H9 (cell line): ENCODE results near the gene PRRT2. TPM values are rescaled to one million over a fixed set of nuclear protein-coding genes. Genes with fewer than 3 reads are reported as not detected.

Experiments used
- DNase-seq: peaks from one replicate; pipeline ENCODE4 v3.0.0-alpha.2; 2017
- H2AFZ ChIP-seq: one replicate; pipeline ENCODE4 v1.6.1; 2013; ENCODE audit warnings: mild to moderate bottlenecking, low read length, control low read depth, moderate library complexity
- H2AK5ac ChIP-seq: 2 replicates; pipeline ENCODE4 v1.6.1; 2013; ENCODE audit warnings: low read length, control low read depth, mixed read lengths; ENCODE audit not compliant: insufficient read length
- H2BK120ac ChIP-seq: one replicate; pipeline ENCODE4 v1.6.1; 2013; ENCODE audit warnings: low read depth, mild to moderate bottlenecking, low read length, control low read depth, inconsistent platforms; ENCODE audit not compliant: poor library complexity, severe bottlenecking
- H2BK12ac ChIP-seq: 2 replicates; pipeline ENCODE4 v1.6.1; 2013; ENCODE audit warnings: low read length, control low read depth, mixed read lengths, low read depth; ENCODE audit not compliant: insufficient read length
- H2BK15ac ChIP-seq: 2 replicates; pipeline ENCODE4 v1.6.1; 2013; ENCODE audit warnings: low read depth, low read length, control low read depth
- H2BK20ac ChIP-seq: one replicate; pipeline ENCODE4 v1.6.1; 2013; ENCODE audit warnings: low read depth, mild to moderate bottlenecking, low read length, control low read depth, inconsistent platforms; ENCODE audit not compliant: poor library complexity, severe bottlenecking
- H2BK5ac ChIP-seq: 2 replicates; pipeline ENCODE4 v1.6.1; 2013; ENCODE audit warnings: low read length, control low read depth, mixed read lengths; ENCODE audit not compliant: insufficient read length
- H3K14ac ChIP-seq: 2 replicates; pipeline ENCODE4 v1.6.1; 2013; ENCODE audit warnings: low read length, control low read depth; ENCODE audit not compliant: insufficient read depth
- H3K18ac ChIP-seq: 2 replicates; pipeline ENCODE4 v1.6.1; 2013; ENCODE audit warnings: low read depth, mild to moderate bottlenecking, mixed read lengths, low read length, control low read depth; ENCODE audit not compliant: insufficient read length
- H3K23ac ChIP-seq: 2 replicates; pipeline ENCODE4 v1.6.1; 2013; ENCODE audit warnings: low read length, control low read depth, mixed read lengths, low read depth; ENCODE audit not compliant: insufficient read length
- H3K23me2 ChIP-seq: 2 replicates; pipeline ENCODE4 v1.6.1; 2013; ENCODE audit warnings: low read depth, mild to moderate bottlenecking, mixed read lengths, low read length, control low read depth; ENCODE audit not compliant: insufficient read length, poor library complexity, severe bottlenecking
- H3K27ac ChIP-seq: 2 replicates; pipeline ENCODE4 v1.5.1; 2013; ENCODE audit warnings: low read length, control low read depth, mixed read lengths, low read depth; ENCODE audit not compliant: insufficient read length
- H3K27me3 ChIP-seq: 2 replicates; pipeline ENCODE4 v1.6.1; 2013; ENCODE audit warnings: low read length, control low read depth, inconsistent platforms; ENCODE audit not compliant: insufficient read depth
- H3K4ac ChIP-seq: 2 replicates; pipeline ENCODE4 v1.6.1; 2013; ENCODE audit warnings: low read depth, mild to moderate bottlenecking, control low read depth, inconsistent platforms, low read length, moderate library complexity
- H3K4me1 ChIP-seq: 2 replicates; pipeline ENCODE4 v1.6.1; 2013; ENCODE audit warnings: low read length, control low read depth, inconsistent platforms; ENCODE audit not compliant: insufficient read depth
- H3K4me2 ChIP-seq: 2 replicates; pipeline ENCODE4 v1.6.1; 2013; ENCODE audit warnings: low read length, control low read depth, mixed read lengths; ENCODE audit not compliant: insufficient read length, insufficient read depth
- H3K56ac ChIP-seq: 2 replicates; pipeline ENCODE4 v1.6.1; 2013; ENCODE audit warnings: low read depth, mild to moderate bottlenecking, mixed read lengths, low read length, control low read depth; ENCODE audit not compliant: insufficient read length
- H3K79me1 ChIP-seq: 2 replicates; pipeline ENCODE4 v1.6.1; 2013; ENCODE audit warnings: low read depth, mild to moderate bottlenecking, moderate library complexity, low read length, control low read depth, inconsistent platforms; ENCODE audit not compliant: insufficient read depth, poor library complexity, severe bottlenecking
- H3K79me2 ChIP-seq: 2 replicates; pipeline ENCODE4 v1.6.1; 2013; ENCODE audit warnings: low read length, control low read depth, inconsistent platforms; ENCODE audit not compliant: insufficient read depth
- H3K9ac ChIP-seq: 2 replicates; pipeline ENCODE4 v1.6.1; 2013; ENCODE audit warnings: low read length, control low read depth, mixed read lengths; ENCODE audit not compliant: insufficient read length; ENCODE audit errors: extremely low read depth
- H3K9me3 ChIP-seq: one replicate; pipeline ENCODE4 v1.6.1; 2013; ENCODE audit warnings: low read depth, low read length, inconsistent platforms; ENCODE audit not compliant: control insufficient read depth
- H3T11ph ChIP-seq: one replicate; pipeline ENCODE4 v1.6.1; 2013; ENCODE audit warnings: mild to moderate bottlenecking, low read length, control low read depth, inconsistent platforms
- H4K20me1 ChIP-seq: one replicate; pipeline ENCODE4 v1.6.1; 2013; ENCODE audit not compliant: control insufficient read depth, insufficient read length, insufficient read depth
- H4K5ac ChIP-seq: 2 replicates; pipeline ENCODE4 v1.6.1; 2013; ENCODE audit warnings: low read depth, mild to moderate bottlenecking, mixed read lengths, low read length, control low read depth; ENCODE audit not compliant: insufficient read length
- H4K8ac ChIP-seq: replicated peaks from 2 replicates; pipeline ENCODE4 v1.6.1; 2013; ENCODE audit warnings: low read length, control low read depth, mixed read lengths, low read depth; ENCODE audit not compliant: insufficient read length
- H4K91ac ChIP-seq: 2 replicates; pipeline ENCODE4 v1.6.1; 2013; ENCODE audit warnings: low read depth, mild to moderate bottlenecking, moderate library complexity, mixed read lengths, low read length, control low read depth; ENCODE audit not compliant: insufficient read length
- H3K27ac Mint-ChIP-seq, 3 experiments: 2 replicates in 2 of 3; 3 replicates in 1 of 3; pipeline ENCODE4 v1.8.0; 2020 to 2021; ENCODE audit warnings: mixed read lengths in 3 of 3, mild to moderate bottlenecking in 1 of 3, moderate library complexity in 1 of 3
- H3K27me3 Mint-ChIP-seq: 2 replicates; pipeline ENCODE4 v1.8.0; 2021; ENCODE audit warnings: low read depth, mild to moderate bottlenecking, moderate library complexity, mixed read lengths
- H3K36me3 Mint-ChIP-seq, 3 experiments: 2 replicates in 2 of 3; 3 replicates in 1 of 3; pipeline ENCODE4 v1.8.0; 2020 to 2021; ENCODE audit warnings: low read depth in 3 of 3, mixed read lengths in 3 of 3; ENCODE audit not compliant: insufficient read depth in 1 of 3
- H3K4me1 Mint-ChIP-seq, 2 experiments: 2 replicates each; pipeline ENCODE4 v1.8.0; 2020; ENCODE audit warnings: mixed read lengths in 2 of 2
- H3K4me3 Mint-ChIP-seq, 2 experiments: 2 replicates in 1 of 2; 3 replicates in 1 of 2; pipeline ENCODE4 v1.8.0; 2020 to 2021; ENCODE audit warnings: mild to moderate bottlenecking in 2 of 2, mixed read lengths in 2 of 2, moderate library complexity in 1 of 2
- H3K9me3 Mint-ChIP-seq, 2 experiments: 2 replicates in 1 of 2; 3 replicates in 1 of 2; pipeline ENCODE4 v1.8.0; 2020; ENCODE audit warnings: mild to moderate bottlenecking in 2 of 2, mixed read lengths in 2 of 2, moderate library complexity in 1 of 2
- WGBS: extraction: QIAGEN DNeasy Blood & Tissue Kit; methylation state at CpG from one replicate; pipeline ENCODE4 v1.1.7; 2013; ENCODE audit warnings: missing lambda C conversion rate, low lambda C conversion rate, mixed read lengths; ENCODE audit not compliant: insufficient read length; ENCODE audit errors: extremely low coverage; 5-methylcytosine and 5-hydroxymethylcytosine counted together
- total RNA-seq: library from RNA; stranded (reverse); gene quantifications from 2 replicates; pipeline ENCODE4 v1.2.1, GENCODE V29; 2021
- TF ChIP-seq, protein P1 (sequence below): fragments of 200-600 bp; sonication (generic); conservative IDR thresholded peaks from 3 replicates; pipeline ENCODE4 v1.8.0; 2021; ENCODE audit warnings: antibody characterized with exemption, mild to moderate bottlenecking

Gene PRRT2
- total RNA-seq, 1 experiment from 2014 or later = 14.6 TPM

DNA sequence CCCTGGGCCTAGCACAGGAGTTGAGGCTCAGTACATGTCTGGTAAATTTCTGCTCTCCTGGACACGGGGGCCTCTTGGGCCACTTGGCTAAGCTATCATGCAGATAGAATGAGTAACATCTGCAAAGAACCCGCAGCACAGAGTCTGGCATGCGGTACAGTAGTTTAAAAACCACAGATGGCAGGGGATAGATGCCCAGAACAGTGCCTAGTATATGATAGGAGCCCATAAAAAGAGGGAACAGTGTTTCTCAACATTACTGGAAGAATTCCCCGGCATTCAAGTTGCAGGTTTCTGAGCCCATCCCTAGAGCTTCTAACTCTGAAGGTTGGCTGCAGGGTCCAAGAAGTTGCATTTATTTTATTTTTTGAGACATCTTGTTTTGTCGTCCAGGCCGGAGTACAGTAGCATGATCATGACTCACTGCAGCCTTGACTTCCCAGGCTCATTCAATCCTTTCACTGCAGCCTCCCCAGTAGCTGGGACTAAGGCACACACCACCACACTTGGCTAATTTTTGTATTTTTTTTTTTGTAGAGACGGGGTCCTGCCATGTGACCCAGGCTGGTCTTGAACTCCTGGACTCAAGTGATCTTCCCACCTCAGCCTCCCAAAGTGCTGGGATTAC, 45.3 kb downstream of the PRRT2 start:
- Histone ChIP-seq H3K9me3 (no peaks in the 10 kb centered on the region), H2BK20ac (no peak overlapping the region), H3K4me2 (no peak overlapping the region), H2AFZ (no peak overlapping the region), H3K79me1 (peaks cover 4% of the 10 kb centered on the region), H3K9ac (no peak overlapping the region), H3K14ac (no peak overlapping the region), H3K4me1 (no peaks in the 10 kb centered on the region; the same call in 1 of the 2 replicates), H2BK15ac (no peak overlapping the region), H3K79me2 (no peaks in the 10 kb centered on the region), H3K27me3 (no peaks in the 10 kb centered on the region), H3K56ac (no peak overlapping the region), H3T11ph (no peak overlapping the region), H3K27ac (no peak overlapping the region), H2BK120ac (no peak overlapping the region), H4K8ac (no peak overlapping the region), H2AK5ac (no peak overlapping the region), H2BK12ac (no peak overlapping the region), H3K23ac (no peak overlapping the region), H2BK5ac (no peak overlapping the region), H4K5ac (no peak overlapping the region), H3K18ac (no peak overlapping the region), H3K4ac (no peak overlapping the region), H4K91ac (no peak overlapping the region), H3K23me2 (peaks cover 3% of the 10 kb centered on the region), H4K20me1 (no peaks in the 10 kb centered on the region)
- no peak for DNase-seq
- TF ChIP-seq, protein P1, sequence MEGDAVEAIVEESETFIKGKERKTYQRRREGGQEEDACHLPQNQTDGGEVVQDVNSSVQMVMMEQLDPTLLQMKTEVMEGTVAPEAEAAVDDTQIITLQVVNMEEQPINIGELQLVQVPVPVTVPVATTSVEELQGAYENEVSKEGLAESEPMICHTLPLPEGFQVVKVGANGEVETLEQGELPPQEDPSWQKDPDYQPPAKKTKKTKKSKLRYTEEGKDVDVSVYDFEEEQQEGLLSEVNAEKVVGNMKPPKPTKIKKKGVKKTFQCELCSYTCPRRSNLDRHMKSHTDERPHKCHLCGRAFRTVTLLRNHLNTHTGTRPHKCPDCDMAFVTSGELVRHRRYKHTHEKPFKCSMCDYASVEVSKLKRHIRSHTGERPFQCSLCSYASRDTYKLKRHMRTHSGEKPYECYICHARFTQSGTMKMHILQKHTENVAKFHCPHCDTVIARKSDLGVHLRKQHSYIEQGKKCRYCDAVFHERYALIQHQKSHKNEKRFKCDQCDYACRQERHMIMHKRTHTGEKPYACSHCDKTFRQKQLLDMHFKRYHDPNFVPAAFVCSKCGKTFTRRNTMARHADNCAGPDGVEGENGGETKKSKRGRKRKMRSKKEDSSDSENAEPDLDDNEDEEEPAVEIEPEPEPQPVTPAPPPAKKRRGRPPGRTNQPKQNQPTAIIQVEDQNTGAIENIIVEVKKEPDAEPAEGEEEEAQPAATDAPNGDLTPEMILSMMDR = no peak
- no peaks in the 10 kb centered on the region for H3K9me3 Mint-ChIP-seq
- H3K27me3 Mint-ChIP-seq = no peaks in the 10 kb centered on the region
- no peak overlapping the region for H3K4me3 Mint-ChIP-seq
- no peak overlapping the region; a peak in 1 of 7 replicates for H3K27ac Mint-ChIP-seq
- no CpG with 5 or more reads among the region's 7 CpGs for whole genome bisulfite sequencing
- H3K4me1 Mint-ChIP-seq = peaks cover 5 to 9% of the 10 kb centered on the region in 2 experiments
- peaks cover 14 to 33% (median 31%) of the 10 kb centered on the region in 3 experiments; a peak in 6 of 7 replicates for H3K36me3 Mint-ChIP-seq
